ENCODE measurements around the gene AACS. TPM values are rescaled to one million over a fixed set of nuclear protein-coding genes. Genes with fewer than 3 reads are reported as not detected.
A peak's percentile ranks its signal among the peaks of the same experiment; 100 is the strongest.
"Not testable (repeated sequence)": the region's sequence is repeated elsewhere in the genome, so short reads cannot be mapped to it uniquely, and the experiment has no call there.

The AACS gene
- total RNA-seq, 8 experiments from 2014 or later: 12.0 to 38.3 (median 15.8) TPM

DNA sequence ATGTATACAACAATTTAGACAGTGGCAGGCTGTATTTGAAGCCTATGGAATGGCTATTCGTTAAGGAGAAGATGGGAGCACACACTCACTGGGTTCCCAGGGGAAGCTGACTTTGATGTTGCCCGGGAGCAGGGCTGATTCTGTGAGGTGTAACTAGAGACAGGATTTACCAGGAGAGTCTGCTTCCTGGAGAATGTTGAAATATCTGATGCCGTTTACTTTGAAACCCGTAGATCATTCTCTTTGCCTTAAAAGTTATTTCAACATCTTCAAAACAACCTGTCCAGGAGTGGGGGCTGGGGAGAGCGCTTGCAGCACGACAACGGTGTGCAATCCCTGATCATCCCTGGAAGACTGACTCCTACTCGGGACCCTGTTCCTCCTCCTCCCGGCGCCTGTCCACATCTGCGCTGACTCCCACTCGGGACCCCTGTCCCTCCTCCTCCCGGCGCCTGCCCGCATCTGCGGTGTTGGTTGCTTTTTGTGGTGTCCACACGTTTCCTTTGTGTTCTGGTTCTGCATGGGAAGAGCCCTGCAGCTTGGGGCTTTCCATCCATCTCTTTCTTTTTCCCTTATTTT, 72.6 kb downstream of the AACS start:
- no peak for ATAC-seq (replicated peaks in 6 of 8)
- WGBS, 10 experiments: 44 to 100% (median 87%) methylated on average over 1 to 8 of the region's 17 CpGs; no CpG with 5 or more reads in 4 of the 10 experiments
- no peak overlapping the region for H3K4me3 ChIP-seq
- H3K27ac ChIP-seq: no peak overlapping the region
- in situ Hi-C loops (cut with MboI; ENCODE audit: low pct_unique_long_range_greater_than_20kb in 2 of 9, low sequenced_read_pairs in 9 of 9, unreplicated experiment in 9 of 9): no loop called here
- no peaks in the 10 kb centered on the region for H3K4me1 ChIP-seq (replicated peaks in 1 of 2)

DNA sequence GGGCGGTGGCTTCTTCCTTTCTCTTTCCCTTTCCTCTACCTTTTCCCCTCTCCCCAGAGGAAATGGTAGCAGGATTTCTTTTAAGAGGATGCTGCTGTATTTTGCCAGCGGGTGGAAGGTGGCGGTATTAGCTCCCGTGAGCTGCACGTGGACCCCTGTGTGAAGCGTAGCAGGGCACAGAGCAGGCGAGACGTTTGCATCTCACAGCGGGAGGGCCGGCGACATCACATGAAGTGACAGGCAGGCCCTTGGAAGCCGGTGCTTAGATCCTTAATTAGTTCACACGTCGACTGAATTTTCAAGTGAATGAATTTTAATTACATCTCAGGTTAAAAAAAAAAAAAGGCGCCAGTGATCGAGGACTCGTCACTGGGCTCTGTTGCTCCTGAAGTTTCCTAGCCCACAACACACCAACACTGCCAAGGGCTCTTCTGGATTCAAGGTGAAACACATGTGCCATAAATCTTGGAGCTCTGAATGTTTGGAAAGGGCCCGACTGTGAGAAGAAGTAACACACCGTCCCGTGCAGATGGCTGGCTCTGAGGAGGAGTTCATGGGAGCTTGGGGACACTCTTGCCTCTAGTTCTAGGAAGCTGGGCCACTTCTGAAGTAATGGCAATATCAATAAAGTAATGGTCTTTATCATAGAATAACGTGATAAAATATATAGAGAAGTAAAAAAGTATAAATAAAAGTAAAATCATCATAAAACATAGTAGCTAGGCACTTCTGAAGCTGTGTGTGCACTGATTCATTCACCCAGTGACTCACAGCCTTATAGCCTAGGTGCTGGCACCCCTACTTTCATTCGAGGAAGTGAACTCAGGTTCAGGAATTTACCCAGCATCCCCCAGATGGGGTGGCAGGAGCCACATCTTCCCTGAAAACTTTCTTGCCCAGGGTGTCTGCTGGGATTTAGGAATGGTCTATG, 75.3 kb downstream of the AACS start:
- in situ Hi-C loops (cut with MboI; ENCODE audit: low pct_unique_long_range_greater_than_20kb in 2 of 9, low sequenced_read_pairs in 9 of 9, unreplicated experiment in 9 of 9): no loop called here

GRCh38 chr12:125141210-125141573, 76.0 kb downstream of the AACS start:
- H3K4me1 ChIP-seq (replicated peaks in 1 of 2); H3K4me3 ChIP-seq; ATAC-seq (replicated peaks in 6 of 8); H3K27ac ChIP-seq; in situ Hi-C loops (cut with MboI; ENCODE audit: low pct_unique_long_range_greater_than_20kb in 2 of 9, low sequenced_read_pairs in 9 of 9, unreplicated experiment in 9 of 9): not testable (repeated sequence)
- 87 to 100% (median 90%) methylated on average over 1 to 8 of the region's 11 CpGs; no CpG with 5 or more reads in 5 of the 10 experiments for WGBS, 10 experiments

More for the DNA sequence above, 75.3 kb downstream of the AACS start:
- 28 to 80% (median 61%) methylated on average over 1 to 13 of the region's 22 CpGs; no CpG with 5 or more reads in 1 of the 10 experiments for WGBS, 10 experiments
- Histone ChIP-seq H3K4me3 (no peak overlapping the region), H3K27ac (no peak overlapping the region), H3K4me1 (replicated peaks in 1 of 2) (no peaks in the 10 kb centered on the region)
- peak in 4 of 8 experiments; percentile 29 to 59 (median 52) for ATAC-seq (replicated peaks in 6 of 8)

GRCh38 chr12:125142601-125143000, 77.4 kb downstream of the AACS start:
- in situ Hi-C loops (cut with MboI; ENCODE audit: low pct_unique_long_range_greater_than_20kb in 2 of 9, low sequenced_read_pairs in 9 of 9, unreplicated experiment in 9 of 9): no loop called here
- Histone ChIP-seq H3K4me1 (replicated peaks in 1 of 2) (no peaks in the 10 kb centered on the region), H3K27ac (no peak overlapping the region), H3K4me3 (no peak overlapping the region)
- peak in 2 of 8 experiments; percentile 38 to 76 for ATAC-seq (replicated peaks in 6 of 8)
- 0 to 100% (median 87%) methylated on average over 1 to 9 of the region's 9 CpGs; no CpG with 5 or more reads in 4 of the 10 experiments for WGBS, 10 experiments

DNA sequence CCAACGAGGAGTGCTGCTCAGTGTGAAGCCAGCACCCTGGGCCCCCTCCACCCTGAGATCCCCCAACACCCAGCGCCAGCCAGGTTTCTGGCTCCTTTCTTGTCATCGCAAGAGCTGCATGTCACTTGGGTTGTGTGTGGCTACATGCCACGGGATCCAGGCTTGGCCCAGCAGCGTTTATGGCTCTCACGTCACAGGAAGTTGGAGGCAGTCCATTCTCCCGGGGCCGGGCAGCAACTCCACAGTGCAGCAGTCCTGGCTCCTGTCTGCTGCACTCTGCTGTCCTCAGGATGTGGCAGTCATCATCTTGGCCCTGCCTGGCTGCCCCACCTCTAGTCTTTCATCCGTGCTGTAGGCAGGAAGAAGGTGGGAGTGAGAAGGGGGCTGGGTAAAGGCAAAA, 78.3 kb downstream of the AACS start:
- 7 to 100% (median 68%) methylated on average over 1 to 7 of the region's 9 CpGs; no CpG with 5 or more reads in 5 of the 10 experiments for WGBS, 10 experiments
- Histone ChIP-seq H3K27ac (no peak overlapping the region), H3K4me3 (no peak overlapping the region), H3K4me1 (replicated peaks in 1 of 2) (no peaks in the 10 kb centered on the region)
- ATAC-seq (replicated peaks in 6 of 8): peak in 3 of 8 experiments; percentile 10 to 62 (median 60)
- in situ Hi-C loops (cut with MboI; ENCODE audit: low pct_unique_long_range_greater_than_20kb in 2 of 9, low sequenced_read_pairs in 9 of 9, unreplicated experiment in 9 of 9): no loop called here

DNA sequence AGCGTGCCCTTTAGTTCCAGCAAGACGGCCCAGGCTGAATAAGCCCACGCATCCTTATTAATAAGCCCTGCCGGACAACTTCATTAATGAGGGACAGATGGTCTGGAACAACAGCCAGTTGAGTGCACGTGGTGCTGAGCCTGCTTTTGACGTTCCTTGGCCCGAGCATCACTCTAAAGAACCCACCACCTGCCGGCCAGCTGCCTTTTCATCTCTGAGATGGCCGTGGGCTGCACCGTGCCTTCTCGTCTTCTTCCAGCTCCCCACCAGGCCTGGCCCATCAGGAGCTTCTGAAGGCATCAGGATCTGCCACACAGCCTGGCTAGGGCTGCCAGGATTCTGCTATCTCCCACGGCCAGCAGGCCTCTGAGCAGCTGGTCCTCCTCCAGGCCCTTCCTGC, 80.0 kb downstream of the AACS start:
- 15 to 82% (median 66%) methylated on average over 2 to 8 of the region's 12 CpGs; no CpG with 5 or more reads in 4 of the 10 experiments for WGBS, 10 experiments
- in situ Hi-C loops (cut with MboI; ENCODE audit: low pct_unique_long_range_greater_than_20kb in 2 of 9, low sequenced_read_pairs in 9 of 9, unreplicated experiment in 9 of 9): no loop called here
- ATAC-seq (replicated peaks in 6 of 8): peak in 1 of 8 experiments; percentile 18
- Histone ChIP-seq H3K4me1 (replicated peaks in 1 of 2) (no peaks in the 10 kb centered on the region), H3K27ac (no peak overlapping the region), H3K4me3 (no peak overlapping the region)

DNA sequence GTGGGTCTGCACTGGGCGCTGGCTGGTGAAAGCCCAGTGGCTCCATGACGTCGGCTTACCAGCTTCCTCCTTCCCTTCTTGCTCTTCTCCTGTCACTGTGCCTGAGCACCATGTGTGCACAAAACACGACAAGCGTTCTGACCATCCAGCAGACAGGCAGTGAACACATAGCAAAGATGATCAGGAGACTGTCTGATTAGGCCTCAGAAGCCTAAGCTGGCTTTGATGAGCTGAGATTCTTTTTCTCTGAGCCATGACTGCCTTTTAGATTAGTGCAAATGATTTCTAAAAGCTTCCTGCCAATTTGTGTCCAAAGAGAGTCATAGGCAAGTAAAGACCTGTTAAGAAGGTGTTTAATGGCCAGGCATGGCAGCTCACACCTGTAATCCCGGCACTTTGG, 83.1 kb downstream of the AACS start:
- no peaks in the 10 kb centered on the region for H3K4me1 ChIP-seq (replicated peaks in 1 of 2)
- H3K4me3 ChIP-seq: no peak overlapping the region
- no peak overlapping the region for H3K27ac ChIP-seq
- 17 to 94% (median 77%) methylated on average over 1 to 5 of the region's 6 CpGs; no CpG with 5 or more reads in 2 of the 10 experiments for WGBS, 10 experiments
- no peak for ATAC-seq (replicated peaks in 6 of 8)
- in situ Hi-C loops (cut with MboI; ENCODE audit: low pct_unique_long_range_greater_than_20kb in 2 of 9, low sequenced_read_pairs in 9 of 9, unreplicated experiment in 9 of 9): no loop called here

- Histone ChIP-seq H3K27ac (no peak overlapping the region), H3K4me3 (no peak overlapping the region), H3K4me1 (replicated peaks in 1 of 2) (no peaks in the 10 kb centered on the region)
- WGBS, 10 experiments: 44 to 100% (median 81%) methylated on average over 1 to 8 of the region's 11 CpGs
- no peak for ATAC-seq (replicated peaks in 6 of 8)
- in situ Hi-C loops (cut with MboI; ENCODE audit: low pct_unique_long_range_greater_than_20kb in 2 of 9, low sequenced_read_pairs in 9 of 9, unreplicated experiment in 9 of 9): no loop called here
Measured at GRCh38 chr12:125149160-125150108, 84.2 kb downstream of the AACS start.

DNA sequence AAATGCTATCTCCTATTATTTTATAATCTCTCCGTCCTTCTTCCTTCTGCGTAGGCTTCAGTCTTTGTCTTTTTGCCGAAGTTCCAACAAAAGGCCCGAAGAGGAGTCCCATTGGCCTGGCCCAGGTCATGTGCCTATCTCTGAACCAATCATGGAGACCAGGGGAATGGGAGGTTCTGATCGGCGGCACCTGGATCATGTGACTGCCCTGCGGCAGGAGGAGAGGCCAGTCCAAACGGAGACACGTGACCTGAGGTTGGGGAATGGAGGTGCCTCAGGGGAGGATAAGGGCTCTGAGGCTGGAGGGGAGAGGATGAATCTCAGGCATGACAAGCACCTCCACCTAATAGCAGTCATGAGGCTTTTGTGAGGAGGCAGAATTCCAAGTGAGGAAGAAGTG, 86.0 kb downstream of the AACS start:
- no peak overlapping the region for H3K4me3 ChIP-seq
- in situ Hi-C loops (cut with MboI; ENCODE audit: low pct_unique_long_range_greater_than_20kb in 2 of 9, low sequenced_read_pairs in 9 of 9, unreplicated experiment in 9 of 9): no loop called here
- H3K27ac ChIP-seq: no peak overlapping the region
- whole genome bisulfite sequencing, 10 experiments: 29 to 100% (median 86%) methylated on average over 1 to 7 of the region's 9 CpGs; no CpG with 5 or more reads in 2 of the 10 experiments
- peaks cover 0 to 2% of the 10 kb centered on the region in 2 donors for H3K4me1 ChIP-seq (replicated peaks in 1 of 2)
- ATAC-seq (replicated peaks in 6 of 8): no peak

GRCh38 chr12:125152463-125152862, 87.2 kb downstream of the AACS start:
- in situ Hi-C loops (cut with MboI; ENCODE audit: low pct_unique_long_range_greater_than_20kb in 2 of 9, low sequenced_read_pairs in 9 of 9, unreplicated experiment in 9 of 9): no loop called here
- 20 to 100% (median 45%) methylated on average over 1 to 6 of the region's 7 CpGs; no CpG with 5 or more reads in 5 of the 10 experiments for WGBS, 10 experiments
- Histone ChIP-seq H3K4me3 (no peak overlapping the region), H3K4me1 (replicated peaks in 1 of 2) (peaks cover 0 to 2% of the 10 kb centered on the region in 2 donors), H3K27ac (no peak overlapping the region)
- ATAC-seq (replicated peaks in 6 of 8): no peak

- 0 to 80% (median 40%) methylated on average over 1 to 3 of the region's 6 CpGs; no CpG with 5 or more reads in 3 of the 10 experiments for WGBS, 10 experiments
- H3K27ac ChIP-seq: no peak overlapping the region
- in situ Hi-C loops (cut with MboI; ENCODE audit: low pct_unique_long_range_greater_than_20kb in 2 of 9, low sequenced_read_pairs in 9 of 9, unreplicated experiment in 9 of 9): no loop called here
- no peak overlapping the region for H3K4me3 ChIP-seq
- peaks cover 0 to 2% of the 10 kb centered on the region in 2 donors for H3K4me1 ChIP-seq (replicated peaks in 1 of 2)
- peak in 1 of 8 experiments; percentile 25 for ATAC-seq (replicated peaks in 6 of 8)
Measured at GRCh38 chr12:125155366-125155765, 90.1 kb downstream of the AACS start.

- H3K27ac ChIP-seq: no peak overlapping the region
- no peak overlapping the region for H3K4me3 ChIP-seq
- 53 to 92% (median 71%) methylated on average over 1 to 3 of the region's 3 CpGs; no CpG with 5 or more reads in 2 of the 10 experiments for WGBS, 10 experiments
- in situ Hi-C loops (cut with MboI; ENCODE audit: low pct_unique_long_range_greater_than_20kb in 2 of 9, low sequenced_read_pairs in 9 of 9, unreplicated experiment in 9 of 9): no loop called here
- H3K4me1 ChIP-seq (replicated peaks in 1 of 2): peaks cover 0 to 2% of the 10 kb centered on the region in 2 donors
- no peak for ATAC-seq (replicated peaks in 6 of 8)
Measured at GRCh38 chr12:125157177-125157576, 91.9 kb downstream of the AACS start.

All from motor neuron (in vitro differentiated cells).